Muscle of back (tissue), 11 donors: ENCODE results near the gene BBS7. TPM values are rescaled to one million over a fixed set of nuclear protein-coding genes. Genes with fewer than 3 reads are reported as not detected.

ENCODE experiments used
- DNase-seq, 3 donors: peaks; one replicate each; pipeline versions ENCODE4 v3.0.0 to v3.0.0-alpha.2; 2013
- polyA plus RNA-seq, 10 donors: library from polyadenylated mRNA; unstranded; fragments of 120-200 nt; gene quantifications; one replicate each; pipeline ENCODE4 v1.2.1, GENCODE V29; 2013; ENCODE audit not compliant: insufficient read length in 10 of 10

Gene BBS7
- polyA plus RNA-seq, 10 donors: 10.7 to 18.1 (median 13.2) TPM

GRCh38 chr4:121796283-121796682 lies 74.0 kb downstream of the BBS7 start:
- no peak for DNase-seq

DNA sequence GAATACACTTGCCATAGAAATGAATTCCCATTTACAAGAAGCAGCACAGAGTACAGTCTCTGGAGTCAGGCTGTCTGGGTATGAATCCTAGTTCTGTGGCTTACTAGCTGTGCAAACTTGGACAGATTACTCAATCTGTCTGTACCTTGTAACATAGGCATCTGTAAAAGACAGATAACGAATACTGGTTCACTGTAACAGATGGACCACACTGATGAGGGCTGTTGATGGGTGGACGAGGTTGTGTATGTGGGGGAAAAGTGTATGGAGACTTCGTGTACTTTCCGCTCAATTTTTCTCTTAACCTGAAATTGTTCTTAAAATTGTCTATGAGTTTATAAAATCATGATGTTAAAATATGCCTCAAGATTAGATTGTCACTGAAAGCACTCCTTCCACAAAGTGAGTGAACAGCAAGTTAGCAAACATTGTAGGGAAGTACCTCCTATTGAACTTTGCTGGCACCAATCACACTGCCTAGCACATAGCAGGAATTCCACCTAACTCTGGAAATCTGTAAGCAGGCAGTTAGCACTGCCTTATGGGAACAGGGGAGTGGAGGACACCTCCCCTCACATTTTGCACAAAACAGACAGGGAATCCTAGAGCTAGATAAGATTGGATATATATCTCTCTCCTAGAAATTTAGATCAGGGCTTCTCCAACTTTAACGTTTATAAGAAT lies 75.6 kb downstream of the BBS7 start:
- DNase-seq: no peak

- DNase-seq: no peak
These were observed 77.3 kb downstream of the BBS7 start for GRCh38 chr4:121792966-121793365.

GRCh38 chr4:121791481-121791880 lies 78.8 kb downstream of the BBS7 start:
- DNase-seq: peak in 1 of 3 donors; percentile 56

DNA sequence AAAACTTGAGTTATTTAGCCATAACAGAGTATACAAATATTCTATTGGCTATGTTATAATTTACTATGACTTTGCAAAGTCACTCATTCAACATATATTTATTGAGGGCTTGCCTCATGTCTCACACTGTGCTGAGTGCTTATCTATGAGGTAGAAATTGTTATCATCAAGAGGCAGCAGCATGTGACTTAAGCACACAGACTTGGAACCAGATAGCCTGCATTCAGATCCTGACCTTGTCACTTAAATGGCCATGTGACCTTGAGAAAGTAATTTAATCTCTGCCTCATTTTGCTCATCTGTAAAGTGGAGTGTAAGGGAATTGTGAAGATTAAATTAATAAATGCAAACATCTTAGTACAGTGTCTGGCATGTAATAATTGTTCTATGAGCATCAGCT lies 79.3 kb downstream of the BBS7 start:
- no peak for DNase-seq

- DNase-seq: peak in 1 of 3 donors; percentile 76
These were observed 80.1 kb downstream of the BBS7 start for GRCh38 chr4:121789960-121790829.

DNA sequence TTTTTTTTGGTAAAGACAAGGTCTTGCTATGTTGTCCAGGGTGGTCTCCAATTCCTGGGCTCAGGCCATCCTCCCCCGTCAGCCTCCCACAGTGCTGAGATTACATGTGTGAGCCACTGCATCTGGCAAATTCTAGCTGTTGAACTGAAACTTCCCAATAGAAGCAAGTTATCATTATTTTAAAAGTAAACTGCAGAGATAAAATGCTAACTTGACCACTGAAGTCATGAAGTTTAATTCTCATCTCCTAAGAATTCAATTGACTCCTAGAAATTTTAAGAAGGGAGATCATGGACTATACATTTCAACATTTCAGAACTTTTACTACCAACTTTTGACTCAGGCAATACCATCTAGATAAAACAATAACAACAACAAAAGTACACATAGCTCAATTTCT lies 80.8 kb downstream of the BBS7 start:
- no peak for DNase-seq

DNA sequence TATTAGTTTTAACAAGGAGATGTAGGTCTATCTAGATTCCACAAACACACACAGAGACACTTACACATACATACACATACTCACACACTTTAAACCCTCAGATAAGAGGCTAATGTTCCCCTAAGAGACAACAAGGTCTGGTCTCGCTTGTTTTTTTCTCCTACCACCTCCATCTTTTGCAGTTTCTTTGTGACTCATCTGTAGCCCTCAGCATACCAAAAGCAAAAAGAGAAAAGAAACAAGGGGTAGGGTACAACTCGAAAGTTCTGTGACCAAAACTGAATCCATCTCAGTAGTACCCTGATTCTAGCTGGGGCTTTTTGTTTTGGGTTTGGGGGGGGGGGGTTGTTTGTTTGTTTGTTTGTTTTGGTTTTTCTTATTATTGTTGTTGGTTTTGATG lies 81.4 kb downstream of the BBS7 start:
- no peak for DNase-seq

- DNase-seq: no peak
These were observed 84.1 kb downstream of the BBS7 start for GRCh38 chr4:121786221-121786620.

DNA sequence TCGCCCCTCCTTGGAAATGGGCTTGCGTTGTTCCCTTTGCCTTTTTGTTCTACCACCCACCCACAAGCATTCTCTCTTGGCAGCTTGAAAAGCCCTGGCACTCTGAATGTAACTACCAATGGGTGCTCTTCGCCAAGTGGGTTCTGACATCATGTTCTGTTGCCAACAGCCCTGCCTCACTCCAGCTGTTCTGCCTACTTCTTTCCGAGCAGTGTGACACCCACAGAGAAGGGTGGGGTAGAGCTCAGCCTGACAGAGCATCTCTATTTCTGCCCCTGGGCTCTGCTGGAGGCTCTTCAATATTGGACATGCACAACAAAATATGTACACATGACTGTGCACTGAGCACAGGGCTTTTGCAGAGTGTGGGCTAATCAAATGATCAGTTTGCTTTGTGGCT lies 84.8 kb downstream of the BBS7 start:
- DNase-seq: peak in 1 of 3 donors; percentile 30

GRCh38 chr4:121784975-121785374 lies 85.3 kb downstream of the BBS7 start:
- peak in 2 of 3 donors; percentile 28 to 96 for DNase-seq

GRCh38 chr4:121784401-121784800 lies 85.9 kb downstream of the BBS7 start:
- no peak for DNase-seq

- DNase-seq: no peak
These were observed 87.1 kb downstream of the BBS7 start for GRCh38 chr4:121783210-121783609.

DNA sequence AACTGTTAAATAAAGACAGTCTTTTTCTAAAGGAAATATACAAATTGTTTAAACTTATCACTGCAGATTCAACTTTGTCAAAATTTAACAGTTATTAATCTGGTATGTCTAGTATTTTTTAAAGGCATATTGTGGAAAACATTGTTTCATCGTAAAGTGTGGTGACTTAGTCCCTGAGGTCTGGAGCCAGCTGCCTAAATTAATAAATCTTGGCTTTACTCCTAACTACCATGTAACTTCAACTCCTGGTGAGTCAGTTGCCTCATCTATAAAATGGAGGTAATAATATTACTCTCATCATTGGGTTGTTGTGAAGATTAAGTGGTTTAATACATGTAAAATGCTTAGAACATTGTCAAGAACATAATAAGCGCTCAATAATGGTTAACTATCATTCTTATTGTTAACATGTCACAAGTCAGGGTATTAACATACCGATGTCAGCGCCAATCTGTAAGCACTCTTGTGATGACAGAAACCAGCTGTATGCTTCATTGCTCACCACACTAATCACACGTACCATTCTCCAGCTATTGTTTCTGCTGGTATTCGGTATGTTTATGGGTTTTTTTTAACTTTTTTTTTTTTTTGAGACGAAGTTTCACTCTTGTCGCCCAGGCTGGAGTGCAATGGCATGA lies 91.2 kb downstream of the BBS7 start:
- no peak for DNase-seq

GRCh38 chr4:121777625-121778024 lies 92.6 kb downstream of the BBS7 start:
- DNase-seq: no peak

DNA sequence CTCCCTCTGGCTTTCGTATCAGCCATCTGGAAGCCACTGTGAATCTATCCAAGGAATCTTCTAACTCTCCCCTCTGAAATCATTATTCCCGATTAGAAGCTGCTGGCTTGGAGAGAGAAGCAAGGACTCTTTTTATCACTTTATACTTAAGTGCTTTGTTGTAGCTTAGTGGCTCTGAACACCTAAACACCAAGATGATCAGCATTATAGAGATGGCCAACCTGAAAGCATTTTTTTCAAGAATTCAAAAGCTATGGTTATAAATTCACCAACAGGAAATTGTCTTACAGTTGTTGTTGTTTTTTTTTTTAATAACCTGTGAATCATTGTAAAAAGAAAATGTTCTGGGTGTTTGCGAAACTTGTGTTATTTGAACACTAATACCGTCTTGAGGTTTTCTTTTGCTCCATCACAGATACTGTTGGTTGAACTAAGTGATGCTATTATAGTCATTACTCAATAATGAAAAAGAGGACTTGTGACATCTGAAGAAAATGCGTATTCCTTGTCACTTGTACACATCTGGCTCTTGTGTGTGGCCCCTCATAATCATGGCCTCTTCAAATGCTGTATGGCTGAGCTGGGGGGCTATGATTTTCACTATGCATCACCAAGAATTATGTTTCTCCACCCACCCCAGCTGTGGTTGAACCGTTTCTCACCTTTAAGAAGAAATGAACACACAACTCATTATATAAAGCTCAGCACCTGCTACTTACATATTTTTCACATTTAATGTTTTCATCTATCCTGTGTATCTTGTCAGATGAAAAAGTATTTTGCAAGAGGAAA lies 93.5 kb downstream of the BBS7 start:
- DNase-seq: no peak

Other genes with a start within 250 kb of the BBS7 start
- 100 to 1,000 TPM; 343 to 426 (median 386) TPM for gene ANXA5, start 173.5 kb downstream of the BBS7 start, polyA plus RNA-seq
- 1 to 10 TPM in 9 of 10 donors, under 1 TPM in 1; 0.81 to 4.6 (median 2.8) TPM for gene SMIM43, start 105.3 kb downstream of the BBS7 start, polyA plus RNA-seq
- 10 to 100 TPM; 23.9 to 42.3 (median 32.5) TPM for gene EXOSC9, start 69.2 kb downstream of the BBS7 start, polyA plus RNA-seq
- gene CCNA2, start 46.6 kb downstream of the BBS7 start, polyA plus RNA-seq: 10 to 100 TPM; 14.7 to 32.5 (median 22.0) TPM
- 1 to 10 TPM in 3 of 10 donors, under 1 TPM in 7; 0.59 to 1.7 (median 0.84) TPM for gene TRPC3, start 81.6 kb upstream of the BBS7 start, polyA plus RNA-seq